PC-3 (cell line): Measurements from ENCODE around the gene MACIR. TPM values are rescaled to one million over a fixed set of nuclear protein-coding genes. Genes with fewer than 3 reads are reported as not detected.

Experiments
- ATAC-seq: fragments of 200-7000 bp; cut with Tn5 transposase; 2 replicates; pipeline ENCODE4 v1.9.1; 2020; ENCODE audit warnings: mild to moderate bottlenecking, moderate library complexity
- BruUV-seq: library from RNA; stranded (reverse); fragments of 400-500 nt; replicated peaks from 2 replicates; lab custom pipeline; 2021; lab: Mats Ljungman, UMichigan
- CTCF ChIA-PET: fragments of 300-600 bp; sonication (Branson Sonifier 250); formaldehyde crosslinking; loops from one replicate; lab custom pipeline; 2022; ENCODE audit warnings: antibody characterized with exemption; lab: Charles Lee
- POLR2A ChIA-PET: fragments of 300-600 bp; sonication (Branson Sonifier 250); formaldehyde crosslinking; loops from one replicate; lab custom pipeline; 2022; ENCODE audit warnings: antibody characterized with exemption; ENCODE audit not compliant: unreplicated experiment; lab: Charles Lee
- DNase-seq: peaks from one replicate; pipeline ENCODE4 v3.0.0-alpha.2; 2015
- H2AFZ ChIP-seq: fragments of 300-600 bp; sonication (generic); 2 replicates; pipeline ENCODE4 v1.6.0; 2016; ENCODE audit warnings: antibody characterized with exemption, low read length
- H3F3A ChIP-seq: fragments of 300-600 bp; sonication (generic); one replicate; pipeline ENCODE4 v1.6.0; 2017; ENCODE audit warnings: antibody characterized with exemption, low read length, control low read depth, mild to moderate bottlenecking; ENCODE audit not compliant: unreplicated experiment
- H3K27ac ChIP-seq: fragments of 300-600 bp; sonication (generic); 2 replicates; pipeline ENCODE4 v1.5.1; 2016; ENCODE audit warnings: mild to moderate bottlenecking, low read length
- H3K27me3 ChIP-seq: fragments of 300-600 bp; sonication (generic); 2 replicates; pipeline ENCODE4 v1.6.1; 2016; ENCODE audit warnings: low read length, mixed read lengths
- H3K36me3 ChIP-seq: fragments of 300-600 bp; sonication (generic); 2 replicates; pipeline ENCODE4 v1.6.1; 2016; ENCODE audit warnings: low read depth, mixed run types, low read length, mixed read lengths
- H3K4me1 ChIP-seq: fragments of 300-600 bp; sonication (generic); 2 replicates; pipeline ENCODE4 v1.5.1; 2016; ENCODE audit warnings: low read length; ENCODE audit not compliant: insufficient read depth
- H3K4me2 ChIP-seq: fragments of 300-600 bp; sonication (generic); 2 replicates; pipeline ENCODE4 v1.6.0; 2016; ENCODE audit warnings: low read length
- H3K4me3 ChIP-seq: fragments of 300-600 bp; sonication (generic); 2 replicates; pipeline ENCODE4 v1.5.1; 2016; ENCODE audit warnings: mild to moderate bottlenecking, low read length, mixed read lengths
- H3K79me2 ChIP-seq: fragments of 300-600 bp; sonication (generic); 2 replicates; pipeline ENCODE4 v1.6.1; 2017; ENCODE audit warnings: low read length, mixed read lengths
- H3K9ac ChIP-seq: fragments of 300-600 bp; sonication (generic); 2 replicates; pipeline ENCODE4 v1.6.0; 2016; ENCODE audit warnings: mild to moderate bottlenecking, low read length
- H3K9me2 ChIP-seq: fragments of 300-600 bp; sonication (generic); replicated peaks from 2 replicates; pipeline ENCODE4 v1.6.1; 2016; ENCODE audit warnings: mixed run types, low read length, mixed read lengths
- H3K9me3 ChIP-seq: fragments of 300-600 bp; sonication (generic); 2 replicates; pipeline ENCODE4 v1.6.1; 2016; ENCODE audit warnings: low read length, mixed read lengths
- H4K20me1 ChIP-seq: fragments of 300-600 bp; sonication (generic); 2 replicates; pipeline ENCODE4 v1.6.1; 2016; ENCODE audit warnings: low read length, mixed read lengths
- EZH2 ChIP-seq: fragments of 300-600 bp; sonication (generic); IDR thresholded peaks from one replicate; pipeline ENCODE4 v1.6.1; 2017; ENCODE audit warnings: antibody characterized with exemption, mild to moderate bottlenecking, low read length; ENCODE audit not compliant: unreplicated experiment
- EZH2phosphoT487 ChIP-seq: fragments of 300-600 bp; sonication (generic); IDR thresholded peaks from 2 replicates; pipeline ENCODE4 v1.6.1; 2018; ENCODE audit warnings: mild to moderate bottlenecking, antibody characterized with exemption, low read length, borderline replicate concordance
- intact Hi-C: fragments of 100-400 bp; cut with micrococcal nuclease; formaldehyde crosslinking; loops from 2 replicates; pipeline ENCODE4 v1.9.0; 2023
- total RNA-seq: library from RNA; depleted of rRNA; stranded (reverse); fragments of >200 nt; gene quantifications from 2 replicates; pipeline ENCODE4 v1.2.3, GENCODE V29; 2014
- TF ChIP-seq, protein P1 (sequence below): fragments of 300-600 bp; sonication (generic); conservative IDR thresholded peaks from 2 replicates; pipeline ENCODE4 v1.5.1; 2017; ENCODE audit warnings: antibody characterized with exemption, low read depth, mild to moderate bottlenecking, low read length

Gene MACIR
- total RNA-seq, 1 experiment from 2014 or later: 22.2 TPM

DNA sequence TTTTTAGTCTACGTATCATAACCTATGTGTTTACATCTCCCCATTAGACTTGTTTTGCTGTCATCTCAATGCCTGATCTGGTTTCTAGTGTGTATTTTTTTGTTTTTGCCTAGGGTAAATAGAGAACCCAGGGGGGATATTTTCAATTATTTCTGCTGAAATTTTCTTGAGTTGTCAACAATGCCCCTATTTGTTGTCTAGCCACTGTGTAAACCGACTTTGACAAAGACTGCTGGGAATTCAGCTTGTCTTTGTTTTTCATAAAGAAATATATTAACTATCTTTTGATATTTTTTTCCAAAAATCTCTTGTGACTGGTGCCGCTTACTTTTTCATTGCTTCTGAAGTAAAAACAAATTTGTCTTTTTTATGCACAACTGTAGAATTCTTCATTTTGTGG, 28.1 kb downstream of the MACIR start:
- Histone ChIP-seq H3K4me1 (peaks cover 15% of the 10 kb centered on the region), H3K9me3 (no peaks in the 10 kb centered on the region), H3K27ac (no peak overlapping the region), H2AFZ (no peak overlapping the region), H3K79me2 (no peaks in the 10 kb centered on the region), H3K36me3 (no peaks in the 10 kb centered on the region), H3K9me2 (no peaks in the 10 kb centered on the region), H3F3A (no peaks in the 10 kb centered on the region), H3K4me3 (no peak overlapping the region), H3K27me3 (no peaks in the 10 kb centered on the region), H3K9ac (no peak overlapping the region), H3K4me2 (no peak overlapping the region), H4K20me1 (no peaks in the 10 kb centered on the region)
- BruUV-seq: no TSS peak
- TF ChIP-seq, protein P1, sequence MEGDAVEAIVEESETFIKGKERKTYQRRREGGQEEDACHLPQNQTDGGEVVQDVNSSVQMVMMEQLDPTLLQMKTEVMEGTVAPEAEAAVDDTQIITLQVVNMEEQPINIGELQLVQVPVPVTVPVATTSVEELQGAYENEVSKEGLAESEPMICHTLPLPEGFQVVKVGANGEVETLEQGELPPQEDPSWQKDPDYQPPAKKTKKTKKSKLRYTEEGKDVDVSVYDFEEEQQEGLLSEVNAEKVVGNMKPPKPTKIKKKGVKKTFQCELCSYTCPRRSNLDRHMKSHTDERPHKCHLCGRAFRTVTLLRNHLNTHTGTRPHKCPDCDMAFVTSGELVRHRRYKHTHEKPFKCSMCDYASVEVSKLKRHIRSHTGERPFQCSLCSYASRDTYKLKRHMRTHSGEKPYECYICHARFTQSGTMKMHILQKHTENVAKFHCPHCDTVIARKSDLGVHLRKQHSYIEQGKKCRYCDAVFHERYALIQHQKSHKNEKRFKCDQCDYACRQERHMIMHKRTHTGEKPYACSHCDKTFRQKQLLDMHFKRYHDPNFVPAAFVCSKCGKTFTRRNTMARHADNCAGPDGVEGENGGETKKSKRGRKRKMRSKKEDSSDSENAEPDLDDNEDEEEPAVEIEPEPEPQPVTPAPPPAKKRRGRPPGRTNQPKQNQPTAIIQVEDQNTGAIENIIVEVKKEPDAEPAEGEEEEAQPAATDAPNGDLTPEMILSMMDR: no peak
- no peak for TF ChIP-seq EZH2
- TF ChIP-seq EZH2phosphoT487: no peak
- DNase-seq (no peak), ATAC-seq (no peak)
- POLR2A ChIA-PET: no interaction called here
- intact Hi-C loops: no loop called here
- CTCF ChIA-PET: no interaction called here

DNA sequence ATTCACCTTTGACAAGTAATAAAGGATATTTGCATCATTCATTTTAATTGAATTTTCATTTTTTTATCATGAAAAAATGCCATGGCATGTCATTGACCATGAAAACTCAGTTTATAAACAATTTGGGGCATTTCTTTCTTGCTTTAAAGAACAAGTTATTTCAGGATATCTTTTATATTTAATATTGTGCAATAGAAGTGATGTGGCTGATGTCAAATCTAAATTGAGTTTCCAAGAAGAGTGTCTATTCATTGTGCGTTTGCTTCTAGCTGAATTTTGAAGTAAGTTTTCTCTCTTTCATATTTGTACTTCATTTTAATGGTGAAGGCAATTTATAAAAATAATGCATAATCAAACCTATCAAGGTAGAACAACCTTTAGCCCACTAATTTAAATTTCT, 30.5 kb downstream of the MACIR start:
- Histone ChIP-seq H3K27ac (no peak overlapping the region), H2AFZ (no peak overlapping the region), H3K4me2 (no peak overlapping the region), H3K27me3 (no peaks in the 10 kb centered on the region), H3K9me2 (no peaks in the 10 kb centered on the region), H3F3A (no peaks in the 10 kb centered on the region), H3K4me1 (0 out of 2 replicates have a peak, but pooled peaks cover under 1% of the 10 kb centered on the region), H3K4me3 (no peak overlapping the region), H3K36me3 (no peaks in the 10 kb centered on the region), H3K9me3 (no peaks in the 10 kb centered on the region), H3K9ac (no peak overlapping the region), H4K20me1 (no peaks in the 10 kb centered on the region), H3K79me2 (no peaks in the 10 kb centered on the region)
- TF ChIP-seq, protein P1: no peak
- no peak for TF ChIP-seq EZH2phosphoT487
- TF ChIP-seq EZH2: no peak
- CTCF ChIA-PET: no interaction called here
- POLR2A ChIA-PET: no interaction called here
- BruUV-seq: no TSS peak
- intact Hi-C loops: no loop called here
- ATAC-seq: no peak
- no peak for DNase-seq

DNA sequence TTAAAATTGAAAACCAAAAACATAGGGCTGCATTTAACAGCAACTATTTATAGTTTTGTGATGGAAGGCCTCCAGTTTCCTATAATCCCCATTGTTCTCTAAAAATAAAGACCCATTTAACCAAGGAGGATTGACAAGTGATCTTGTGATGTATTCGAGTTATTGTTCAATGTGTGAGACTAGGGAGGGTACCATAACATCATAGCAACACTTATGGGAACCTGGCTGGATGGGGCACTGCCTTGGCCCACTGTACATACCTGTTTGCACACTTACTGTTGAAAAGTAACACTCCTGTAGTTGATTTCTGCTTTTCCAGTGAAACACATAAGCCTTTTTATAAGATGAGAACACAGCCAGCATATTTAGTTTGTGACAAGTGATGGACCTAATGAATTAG, 32.3 kb downstream of the MACIR start:
- no peaks in the 10 kb centered on the region for H3K9me3 ChIP-seq
- POLR2A ChIA-PET: no interaction called here
- no peak overlapping the region for H2AFZ ChIP-seq
- no peak overlapping the region for H3K27ac ChIP-seq
- DNase-seq: no peak
- TF ChIP-seq, protein P1: no peak
- TF ChIP-seq EZH2phosphoT487 (no peak), EZH2 (no peak)
- no peaks in the 10 kb centered on the region for H3K36me3 ChIP-seq
- H3K4me1 ChIP-seq: no peaks in the 10 kb centered on the region
- no peak overlapping the region for H3K9ac ChIP-seq
- no peak for ATAC-seq
- H3K4me3 ChIP-seq: no peak overlapping the region
- H3K27me3 ChIP-seq: no peaks in the 10 kb centered on the region
- no peaks in the 10 kb centered on the region for H3K9me2 ChIP-seq
- H3F3A ChIP-seq: no peaks in the 10 kb centered on the region
- H3K4me2 ChIP-seq: no peak overlapping the region
- no peaks in the 10 kb centered on the region for H4K20me1 ChIP-seq
- intact Hi-C loops: no loop called here
- CTCF ChIA-PET: no interaction called here
- BruUV-seq: no TSS peak
- H3K79me2 ChIP-seq: no peaks in the 10 kb centered on the region
